Calu3 (cell line): ENCODE measurements around the gene CDKAL1. TPM values are rescaled to one million over a fixed set of nuclear protein-coding genes. Genes with fewer than 3 reads are reported as not detected.
"Not testable (repeated sequence)": the region's sequence is repeated elsewhere in the genome, so short reads cannot be mapped to it uniquely, and the experiment has no call there.

ENCODE experiments used
- BruUV-seq: library from RNA; stranded (reverse); fragments of 400-500 nt; replicated peaks from 2 replicates; lab custom pipeline; 2021; lab: Mats Ljungman, UMichigan
- CTCF ChIA-PET: fragments of 300-600 bp; sonication (Branson Sonifier 250); formaldehyde crosslinking; loops from one replicate; lab custom pipeline; 2022; ENCODE audit warnings: antibody characterized with exemption; lab: Charles Lee
- DNase-seq: peaks from one replicate; pipeline ENCODE4 v3.0.0; 2022
- H3K27ac Mint-ChIP-seq: one replicate; pipeline ENCODE4 v1.8.0; 2022; ENCODE audit warnings: mixed read lengths; ENCODE audit not compliant: unreplicated experiment
- H3K27me3 Mint-ChIP-seq: one replicate; pipeline ENCODE4 v1.8.0; 2022; ENCODE audit warnings: mixed read lengths; ENCODE audit not compliant: unreplicated experiment
- H3K36me3 Mint-ChIP-seq: one replicate; pipeline ENCODE4 v1.8.0; 2022; ENCODE audit warnings: mild to moderate bottlenecking, moderate library complexity, mixed read lengths; ENCODE audit not compliant: insufficient read depth, unreplicated experiment
- H3K4me1 Mint-ChIP-seq: one replicate; pipeline ENCODE4 v1.8.0; 2022; ENCODE audit warnings: mild to moderate bottlenecking, low read depth, mixed read lengths; ENCODE audit not compliant: unreplicated experiment
- H3K4me3 Mint-ChIP-seq: one replicate; pipeline ENCODE4 v1.8.0; 2022; ENCODE audit warnings: mild to moderate bottlenecking, low read depth, moderate library complexity, mixed read lengths; ENCODE audit not compliant: unreplicated experiment
- H3K9me3 Mint-ChIP-seq: one replicate; pipeline ENCODE4 v1.8.0; 2022; ENCODE audit warnings: low read depth, mixed read lengths; ENCODE audit not compliant: unreplicated experiment
- CTCF ChIP-seq: fragments of 200-600 bp; IDR thresholded peaks from one replicate; pipeline ENCODE4 v1.8.0; 2022; ENCODE audit warnings: antibody characterized with exemption; ENCODE audit not compliant: unreplicated experiment
- intact Hi-C: fragments of 100-400 bp; cut with micrococcal nuclease; formaldehyde crosslinking; loops from one replicate; pipeline ENCODE4 v1.10.0; 2022; ENCODE audit not compliant: unreplicated experiment
- total RNA-seq: library from RNA; stranded (reverse); gene quantifications from 2 replicates; pipeline ENCODE4 v1.2.3, GENCODE V29; 2022

The CDKAL1 gene
- total RNA-seq, 1 experiment from 2014 or later, result 39.6 TPM

GRCh38 chr6:21190701-21191100 is 656.4 kb downstream of the CDKAL1 start:
- intact Hi-C loops, result no loop called here
- BruUV-seq, result no TSS peak
- Mint-ChIP-seq H3K4me1 (no peaks in the 10 kb centered on the region), H3K27ac (no peak overlapping the region), H3K27me3 (no peaks in the 10 kb centered on the region), H3K36me3 (no peaks in the 10 kb centered on the region), H3K9me3 (no peaks in the 10 kb centered on the region), H3K4me3 (no peak overlapping the region)
- no peak for TF ChIP-seq CTCF
- no peak for DNase-seq
- CTCF ChIA-PET, result interaction anchor here (0.6 kb wide), 1 partner anchor 32 kb away, joined by 6 read pairs; no protein-coding TSS in a partner anchor

GRCh38 chr6:21193790-21194475 is 659.7 kb downstream of the CDKAL1 start:
- Mint-ChIP-seq H3K9me3 (no peaks in the 10 kb centered on the region), H3K4me1 (no peaks in the 10 kb centered on the region), H3K4me3 (no peak overlapping the region), H3K27me3 (no peaks in the 10 kb centered on the region), H3K36me3 (no peaks in the 10 kb centered on the region), H3K27ac (no peak overlapping the region)
- CTCF ChIA-PET, result no interaction called here
- DNase-seq, result no peak
- intact Hi-C loops, result no loop called here
- no peak for TF ChIP-seq CTCF
- BruUV-seq, result no TSS peak

GRCh38 chr6:21195301-21195700 is 661.0 kb downstream of the CDKAL1 start:
- BruUV-seq, intact Hi-C loops, H3K9me3 Mint-ChIP-seq, CTCF ChIA-PET, H3K4me3 Mint-ChIP-seq, H3K27ac Mint-ChIP-seq, DNase-seq, H3K36me3 Mint-ChIP-seq, H3K4me1 Mint-ChIP-seq, H3K27me3 Mint-ChIP-seq: not testable (repeated sequence)

DNA sequence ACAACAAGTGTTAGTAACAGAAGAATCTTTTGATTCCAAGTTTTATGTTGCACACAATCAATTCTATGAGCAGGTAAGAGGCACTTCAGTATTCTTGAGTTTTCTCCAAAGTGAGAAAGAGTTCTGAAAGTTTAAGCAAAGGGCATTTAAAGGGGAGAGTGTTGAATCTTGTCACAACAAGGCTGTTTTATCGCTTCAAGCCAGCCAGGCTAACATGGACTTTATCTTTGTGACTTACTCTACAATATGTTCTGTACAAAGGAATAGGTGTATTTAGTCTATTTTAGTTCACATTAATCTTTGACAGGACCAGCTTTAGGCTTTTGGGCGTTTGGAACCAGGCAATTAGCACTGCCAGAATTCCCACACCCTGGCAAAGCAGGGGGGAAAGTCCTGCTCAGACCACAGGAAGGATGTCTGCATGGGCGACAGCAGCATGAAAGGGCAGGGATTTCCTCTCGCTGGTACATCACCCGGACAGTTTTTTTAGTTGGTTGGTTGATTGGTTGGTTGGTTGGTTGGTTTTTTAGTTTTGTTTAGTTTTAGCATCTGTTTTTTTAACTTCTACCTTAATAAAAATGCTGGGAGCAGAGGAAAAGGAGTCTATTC is 663.9 kb downstream of the CDKAL1 start:
- Mint-ChIP-seq H3K4me1 (peaks cover 30% of the 10 kb centered on the region), H3K36me3 (no peaks in the 10 kb centered on the region), H3K27ac (no peak overlapping the region), H3K27me3 (no peaks in the 10 kb centered on the region), H3K4me3 (no peak overlapping the region), H3K9me3 (no peaks in the 10 kb centered on the region)
- no peak for DNase-seq
- TF ChIP-seq CTCF, result no peak
- intact Hi-C loops, result no loop called here
- CTCF ChIA-PET, result interaction anchor here (0.8 kb wide), 1 partner anchor 13 kb away, joined by 3 read pairs; no protein-coding TSS in a partner anchor
- BruUV-seq, result no TSS peak

GRCh38 chr6:21199262-21199661 is 665.0 kb downstream of the CDKAL1 start:
- intact Hi-C loops, result no loop called here
- no peak overlapping the region for H3K27ac Mint-ChIP-seq
- H3K9me3 Mint-ChIP-seq, result no peaks in the 10 kb centered on the region
- no peak for DNase-seq
- CTCF ChIA-PET, result no interaction called here
- H3K36me3 Mint-ChIP-seq, result no peaks in the 10 kb centered on the region
- H3K27me3 Mint-ChIP-seq, result no peaks in the 10 kb centered on the region
- H3K4me1 Mint-ChIP-seq, result peaks cover 30% of the 10 kb centered on the region
- BruUV-seq, result no TSS peak
- H3K4me3 Mint-ChIP-seq, result no peak overlapping the region
- TF ChIP-seq CTCF, result no peak
